ENCODE results near the gene SFXN5. TPM values are rescaled to one million over a fixed set of nuclear protein-coding genes. Genes with fewer than 3 reads are reported as not detected.

Gene SFXN5
- polyA plus RNA-seq, 2 of the 4 experiments (the other 2 are of a cell fraction): 16.7 to 19.6 TPM

GRCh38 chr2:73059106-73059505 is 12.4 kb downstream of the SFXN5 start:
- 97% methylated on average over 6 of the region's 6 CpGs for WGBS (ENCODE audit: missing lambda C conversion rate)
- Histone ChIP-seq H3K27ac (no peak overlapping the region), H3K4me1 (peaks cover 18% of the 10 kb centered on the region), H3K4me3 (no peak overlapping the region), H3K9me3 (peaks cover 17% of the 10 kb centered on the region), H3K4me2 (no peak overlapping the region)
- FAIRE-seq (no peak), ATAC-seq (no peak), DNase-seq (ENCODE audit: low read depth in 1 of 2, low spot score in 1 of 2) (no peak)
- ChIA-PET POLR2A (no interaction called here), CTCF (interaction anchor here (0.7 to 2.7 kb wide), 7 partner anchors 10 to 231 kb away, joined by 3 to 11 read pairs (median 3); partner anchors contain the start of gene SFXN5)
- TF ChIP-seq SREBF2 (IDR thresholded peaks at IDR 0.05) (no peak), EP300 (IDR thresholded peaks at IDR 0.05) (no peak), EHMT2 (IDR thresholded peaks at IDR 0.05; ENCODE audit: low read depth) (no peak), CEBPB (IDR thresholded peaks at IDR 0.05) (no peak), SMC3 (IDR thresholded peaks at IDR 0.05) (no peak)

- DNase-seq (ENCODE audit: low read depth in 1 of 2, low spot score in 1 of 2) (no peak), FAIRE-seq (no peak), ATAC-seq (no peak)
- H3K4me2 ChIP-seq: no peak overlapping the region
- CTCF ChIA-PET: interaction anchor here (1.5 to 1.7 kb wide), 2 partner anchors 13 to 31 kb away, joined by 4 to 6 read pairs; no protein-coding TSS in a partner anchor
- 94% methylated on average over 5 of the region's 5 CpGs for WGBS (ENCODE audit: missing lambda C conversion rate)
- H3K9me3 ChIP-seq: peaks cover 17% of the 10 kb centered on the region
- 0 out of 3 replicates have a peak, but pooled peaks cover 4% of the 10 kb centered on the region for H3K4me1 ChIP-seq
- no peak for TF ChIP-seq EHF (CRISPR knock-in tag; IDR thresholded peaks at IDR 0.05)
- no peak for TF ChIP-seq GATA3 (IDR thresholded peaks at IDR 0.05; ENCODE audit: borderline replicate concordance)
- TF ChIP-seq POLR2A (IDR thresholded peaks at IDR 0.05; ENCODE audit: low read length): no peak
- TF ChIP-seq BCL3 (IDR thresholded peaks at IDR 0.05): no peak
- no peak for TF ChIP-seq TFCP2L1 (CRISPR knock-in tag; IDR thresholded peaks at IDR 0.05)
- no peak for TF ChIP-seq ESRRA (IDR thresholded peaks at IDR 0.05; ENCODE audit: borderline replicate concordance, low read length)
- no peak for TF ChIP-seq E2F6 (IDR thresholded peaks at IDR 0.05; ENCODE audit: borderline replicate concordance, low read depth)
- no peak for TF ChIP-seq RCOR1 (IDR thresholded peaks at IDR 0.05; ENCODE audit: low read depth, low read length)
- POLR2A ChIA-PET: no interaction called here
- no peak overlapping the region for H3K27ac ChIP-seq
- no peak overlapping the region for H3K4me3 ChIP-seq
Observed at GRCh38 chr2:73054980-73055379, 16.5 kb downstream of the SFXN5 start.

GRCh38 chr2:73053316-73054114 is 18.0 kb downstream of the SFXN5 start:
- ATAC-seq (no peak), DNase-seq (ENCODE audit: low read depth in 1 of 2, low spot score in 1 of 2) (no peak), FAIRE-seq (no peak)
- ChIA-PET CTCF (interaction anchor here (0.5 to 1.5 kb wide), 5 partner anchors 10 to 158 kb away, joined by 3 to 4 read pairs (median 3); no protein-coding TSS in a partner anchor), POLR2A (no interaction called here)
- WGBS (ENCODE audit: missing lambda C conversion rate): 81% methylated on average over 6 of the region's 6 CpGs
- no peak overlapping the region for H3K4me3 ChIP-seq
- peaks cover 17% of the 10 kb centered on the region for H3K9me3 ChIP-seq
- TF ChIP-seq USF2 (IDR thresholded peaks at IDR 0.05) (no peak), E2F6 (IDR thresholded peaks at IDR 0.05; ENCODE audit: borderline replicate concordance, low read depth) (no peak), JUN (IDR thresholded peaks at IDR 0.05) (no peak), CEBPB (IDR thresholded peaks at IDR 0.05) (no peak), HES2 (IDR thresholded peaks at IDR 0.05) (no peak), NPAS2 (CRISPR knock-in tag; IDR thresholded peaks at IDR 0.05; ENCODE audit: borderline replicate concordance) (no peak), ATOH8 (CRISPR knock-in tag; IDR thresholded peaks at IDR 0.05; ENCODE audit: low read depth) (no peak), PBX3 (IDR thresholded peaks at IDR 0.05) (no peak), KDM1A (IDR thresholded peaks at IDR 0.05; ENCODE audit: low read depth) (no peak), FOSB (CRISPR knock-in tag; IDR thresholded peaks at IDR 0.05) (no peak), BHLHE40 (IDR thresholded peaks at IDR 0.05; ENCODE audit: low read depth, low read length) (no peak), FOXS1 (CRISPR knock-in tag; IDR thresholded peaks at IDR 0.05) (no peak), JUNB (IDR thresholded peaks at IDR 0.05) (no peak), TFCP2L1 (CRISPR knock-in tag; IDR thresholded peaks at IDR 0.05) (no peak), HOXB5 (CRISPR knock-in tag; IDR thresholded peaks at IDR 0.05) (no peak), EP300 (IDR thresholded peaks at IDR 0.05) (no peak), CBX8 (IDR thresholded peaks at IDR 0.05) (no peak), RARB (CRISPR knock-in tag; IDR thresholded peaks at IDR 0.05) (no peak), MYC (IDR thresholded peaks at IDR 0.05; ENCODE audit: borderline replicate concordance, low read length) (no peak), ZFP36 (IDR thresholded peaks at IDR 0.05; ENCODE audit: borderline replicate concordance, partially characterized antibody) (no peak)
- H3K27ac ChIP-seq: no peak overlapping the region
- H3K4me2 ChIP-seq: no peak overlapping the region
- H3K4me1 ChIP-seq: 0 out of 3 replicates have a peak, but pooled peaks cover 5% of the 10 kb centered on the region
